ENCODE data around the gene ABHD4. TPM values are rescaled to one million over a fixed set of nuclear protein-coding genes. Genes with fewer than 3 reads are reported as not detected.

The ABHD4 gene
- total and polyA plus RNA-seq, 2 of the 4 experiments (the other 2 are of a cell fraction), result 5.0 to 22.0 TPM

GRCh38 chr14:22553445-22553844 lies 44.7 kb upstream of the ABHD4 start:
- dilution Hi-C loops (cut with HindIII; ENCODE audit: low sequenced_read_pairs, unreplicated experiment) (no loop called here), in situ Hi-C loops (cut with MboI; ENCODE audit: low sequenced_read_pairs) (loop anchor here (10.0 kb wide), 2 partner anchors 211 to 511 kb away; partner anchors contain the start of gene OXA1L), intact Hi-C loops (cut with micrococcal nuclease) (loop anchor here (10.0 kb wide), 2 partner anchors 239 to 751 kb away; partner anchors contain the start of genes BCL2L2 and PPP1R3E)
- Histone ChIP-seq H4K5ac (ENCODE audit: low read depth, low read length) (no peak overlapping the region), H2BK20ac (ENCODE audit: low read depth, low read length) (no peak overlapping the region), H3K9me3 (ENCODE audit: control insufficient read depth, insufficient read depth, low read length) (no peaks in the 10 kb centered on the region), H4K91ac (ENCODE audit: insufficient read depth, low read depth, low read length) (no peak overlapping the region), H3K56ac (ENCODE audit: extremely low read depth, insufficient read depth, low read length) (no peak overlapping the region), H3K4ac (ENCODE audit: low read depth, low read length) (no peak overlapping the region), H3K36me3 (ENCODE audit: control insufficient read depth, insufficient read depth, low read length) (no peaks in the 10 kb centered on the region), H3K79me1 (ENCODE audit: low read depth in 1 of 2, low read length in 2 of 2) (no peaks in the 10 kb centered on the region), H4K8ac (ENCODE audit: low read depth in 2 of 2, low read length in 2 of 2) (no peak overlapping the region), H2BK15ac (ENCODE audit: low read depth, low read length) (no peak overlapping the region), H2AK5ac (ENCODE audit: low read depth, low read length) (0 out of 2 replicates have a peak overlapping the region, but pooled peaks have one; percentile 11), H3K4me2 (ENCODE audit: low read depth, low read length) (no peak overlapping the region), H3K27ac (ENCODE audit: insufficient read depth, low read length) (no peak overlapping the region), H2BK120ac (ENCODE audit: low read depth, low read length) (no peak overlapping the region), H3K14ac (replicated peaks; ENCODE audit: low read depth, low read length) (no peak overlapping the region), H2AFZ (replicated peaks; ENCODE audit: low read length, poor library complexity) (no peak overlapping the region), H3K4me3 (ENCODE audit: insufficient read depth, low read depth, low read length) (no peak overlapping the region), H3K18ac (ENCODE audit: low read depth, low read length) (no peak overlapping the region), H2BK5ac (ENCODE audit: low read depth, low read length, poor library complexity, severe bottlenecking) (no peak overlapping the region), H3K9me1 (ENCODE audit: insufficient read depth, low read length) (peaks cover 24% of the 10 kb centered on the region), H3K23ac (ENCODE audit: low read depth, low read length) (no peak overlapping the region), H3K9ac (ENCODE audit: low read depth, low read length) (no peak overlapping the region), H4K20me1 (ENCODE audit: insufficient read depth, low read length) (no peaks in the 10 kb centered on the region), H2AK9ac (replicated peaks; ENCODE audit: low read depth, low read length, poor library complexity) (no peak overlapping the region), H3K27me3 (ENCODE audit: control insufficient read depth, insufficient read depth, low read length) (no peaks in the 10 kb centered on the region), H3K4me1 (ENCODE audit: control insufficient read depth, insufficient read depth, low read length) (peaks cover 26% of the 10 kb centered on the region)
- WGBS, 2 experiments (ENCODE audit: extremely low coverage in 2 of 2, insufficient read length in 1 of 2), result 100% methylated on average over 1 of the region's 5 CpGs; no CpG with 5 or more reads in 1 of the 2 experiments
- ChIA-PET POLR2A (ENCODE audit: unreplicated experiment) (no interaction called here), CTCF (no interaction called here)
- TF ChIP-seq SMC3 (IDR thresholded peaks at IDR 0.05; ENCODE audit: low read depth, low read length) (no peak), BHLHE40 (IDR thresholded peaks at IDR 0.05; ENCODE audit: low read depth, low read length) (no peak), RAD21 (IDR thresholded peaks at IDR 0.05; ENCODE audit: low read length) (no peak), MXI1 (IDR thresholded peaks at IDR 0.05; ENCODE audit: borderline replicate concordance, low read depth, low read length) (no peak), NFE2L2 (IDR thresholded peaks at IDR 0.05; ENCODE audit: low read depth, low read length) (no peak), USF2 (IDR thresholded peaks at IDR 0.05; ENCODE audit: low read depth, low read length) (no peak), FOS (IDR thresholded peaks at IDR 0.05; ENCODE audit: low read depth, low read length) (no peak), RFX5 (IDR thresholded peaks at IDR 0.05; ENCODE audit: low read depth, low read length) (no peak), CHD1 (IDR thresholded peaks at IDR 0.05; ENCODE audit: low read depth, low read length) (no peak), CEBPB (IDR thresholded peaks at IDR 0.05; ENCODE audit: low read depth, low read length) (no peak), RCOR1 (IDR thresholded peaks at IDR 0.05; ENCODE audit: insufficient replicate concordance, low read length) (no peak), MAZ (IDR thresholded peaks at IDR 0.05; ENCODE audit: borderline replicate concordance, low read depth, low read length) (no peak), POLR2A (IDR thresholded peaks at IDR 0.05; ENCODE audit: low read depth, low read length) (no peak), MAFK (IDR thresholded peaks at IDR 0.05; ENCODE audit: low read depth, low read length) (no peak)
- no TSS peak for BruUV-seq (replicated peaks)
- DNase-seq (no peak), ATAC-seq (ENCODE audit: low read depth) (no peak)
